Measurements from ENCODE around the gene SOX3. TPM values are rescaled to one million over a fixed set of nuclear protein-coding genes. Genes with fewer than 3 reads are reported as not detected.

The SOX3 gene
- total and polyA plus RNA-seq, 12 donors = not detected

DNA sequence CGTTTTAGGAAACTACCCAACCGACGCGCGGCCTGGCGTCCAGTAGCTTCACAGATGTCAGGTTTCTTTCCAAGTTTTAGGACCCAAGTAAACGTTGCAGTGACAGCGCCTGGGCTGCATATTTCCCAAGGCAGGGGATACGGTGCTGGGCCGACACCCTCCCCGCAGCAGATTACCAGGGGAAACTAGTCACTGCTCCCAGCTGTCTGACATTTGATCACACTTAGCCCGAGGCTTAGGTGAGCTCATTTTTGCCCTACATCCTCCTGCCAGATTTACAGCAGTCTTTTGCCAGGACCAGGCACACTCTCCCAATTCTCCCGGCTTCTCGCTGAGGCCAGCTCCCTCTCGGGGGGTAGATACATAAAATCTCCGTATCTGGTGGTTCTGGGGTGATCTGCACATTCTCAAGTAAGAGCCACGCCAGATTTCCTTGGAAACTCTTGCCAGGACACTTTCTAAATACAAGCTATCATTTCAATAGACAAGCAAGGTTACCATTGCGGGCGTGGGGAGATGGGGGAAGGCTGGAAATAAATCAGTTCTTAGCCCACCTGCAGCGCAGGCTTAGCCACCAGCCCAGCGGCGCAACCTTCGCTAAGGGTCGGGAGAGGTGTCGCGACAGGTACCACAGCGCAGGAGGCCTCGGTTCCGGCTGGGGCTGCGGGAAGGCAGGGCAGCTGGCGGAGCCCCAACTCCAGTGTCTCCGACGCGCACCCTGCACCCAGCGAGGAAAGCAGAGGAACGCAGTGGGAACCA lies 2.5 kb upstream of the SOX3 start:
- Histone ChIP-seq H3K27ac (no peak overlapping the region), H3K27me3 (peaks cover 11 to 100% (median 88%) of the 10 kb centered on the region in 7 donors), H3K4me3 (no peak overlapping the region), H3K36me3 (no peaks in the 10 kb centered on the region), H3K4me1 (peaks cover 0 to 28% (median 0%) of the 10 kb centered on the region in 9 donors), H3K9me3 (peaks cover 0 to 14% (median 0%) of the 10 kb centered on the region in 11 donors)
- ATAC-seq (no peak), DNase-seq (no peak)
- TF ChIP-seq, protein P1, sequence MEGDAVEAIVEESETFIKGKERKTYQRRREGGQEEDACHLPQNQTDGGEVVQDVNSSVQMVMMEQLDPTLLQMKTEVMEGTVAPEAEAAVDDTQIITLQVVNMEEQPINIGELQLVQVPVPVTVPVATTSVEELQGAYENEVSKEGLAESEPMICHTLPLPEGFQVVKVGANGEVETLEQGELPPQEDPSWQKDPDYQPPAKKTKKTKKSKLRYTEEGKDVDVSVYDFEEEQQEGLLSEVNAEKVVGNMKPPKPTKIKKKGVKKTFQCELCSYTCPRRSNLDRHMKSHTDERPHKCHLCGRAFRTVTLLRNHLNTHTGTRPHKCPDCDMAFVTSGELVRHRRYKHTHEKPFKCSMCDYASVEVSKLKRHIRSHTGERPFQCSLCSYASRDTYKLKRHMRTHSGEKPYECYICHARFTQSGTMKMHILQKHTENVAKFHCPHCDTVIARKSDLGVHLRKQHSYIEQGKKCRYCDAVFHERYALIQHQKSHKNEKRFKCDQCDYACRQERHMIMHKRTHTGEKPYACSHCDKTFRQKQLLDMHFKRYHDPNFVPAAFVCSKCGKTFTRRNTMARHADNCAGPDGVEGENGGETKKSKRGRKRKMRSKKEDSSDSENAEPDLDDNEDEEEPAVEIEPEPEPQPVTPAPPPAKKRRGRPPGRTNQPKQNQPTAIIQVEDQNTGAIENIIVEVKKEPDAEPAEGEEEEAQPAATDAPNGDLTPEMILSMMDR (IDR thresholded peaks at IDR 0.05) = no peak
- intact Hi-C loops (cut with DNase I) = loop anchor here in 1 of 10 donors (10.0 kb wide), 1 partner anchor 453 kb away; no protein-coding TSS in a partner anchor
- WGBS, 2 donors = 3% methylated on average over 33 to 36 of the region's 36 CpGs

DNA sequence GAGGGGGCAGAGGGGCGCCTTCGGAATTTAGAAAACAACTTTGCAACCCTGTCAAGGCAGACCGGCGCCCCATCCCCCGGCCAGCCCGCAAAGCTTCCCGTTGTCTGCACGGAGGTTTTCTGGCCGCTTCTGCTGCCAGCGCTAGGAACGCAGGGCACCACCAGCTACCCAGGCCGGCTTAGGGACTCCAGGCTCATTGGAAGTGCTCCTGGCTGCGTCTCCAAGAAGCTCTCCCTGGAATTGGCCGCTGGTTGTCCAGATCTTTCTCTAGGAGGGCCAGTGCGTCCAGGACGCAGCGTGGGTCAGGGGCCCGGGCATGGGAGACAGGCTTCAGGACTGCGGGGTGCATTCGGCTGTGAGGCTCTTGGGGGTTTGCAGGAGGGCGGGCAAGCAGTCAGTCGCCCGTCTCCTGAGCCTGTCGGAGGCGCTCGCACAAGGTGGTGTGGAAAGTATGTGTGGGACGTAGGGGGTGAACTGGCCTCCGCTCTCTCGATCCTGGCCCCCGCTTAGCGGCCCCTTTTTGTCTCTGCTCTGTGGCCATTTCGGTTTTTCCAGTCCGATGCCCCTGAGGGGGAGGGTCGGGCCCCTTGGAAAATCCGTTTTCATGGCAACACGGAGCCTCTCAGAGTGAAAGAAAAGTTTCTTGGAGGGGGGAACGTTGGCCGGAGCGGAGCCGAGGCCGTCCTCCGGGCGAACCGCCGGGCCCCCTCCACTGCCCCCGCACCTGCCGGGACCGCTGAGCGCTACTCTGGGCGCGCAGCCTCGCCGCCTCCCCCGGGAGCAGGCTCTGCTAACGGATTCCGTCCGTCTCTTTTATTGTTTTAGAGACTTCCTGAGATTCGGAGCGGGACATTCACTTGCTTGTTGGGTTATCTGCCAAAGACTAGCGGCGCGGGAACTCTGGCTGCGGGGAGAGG lies 810 bp upstream of the SOX3 start:
- Histone ChIP-seq H3K9me3 (peaks cover 0 to 14% (median 0%) of the 10 kb centered on the region in 11 donors), H3K4me3 (no peak overlapping the region), H3K4me1 (peaks cover 0 to 28% (median 0%) of the 10 kb centered on the region in 9 donors), H3K27me3 (peaks cover 11 to 100% (median 88%) of the 10 kb centered on the region in 7 donors), H3K27ac (no peak overlapping the region), H3K36me3 (no peaks in the 10 kb centered on the region)
- intact Hi-C loops (cut with DNase I) = loop anchor here in 1 of 10 donors (10.0 kb wide), 1 partner anchor 451 kb away; no protein-coding TSS in a partner anchor
- 1% methylated on average over 50 to 62 of the region's 63 CpGs for WGBS, 2 donors
- no peak for ATAC-seq
- DNase-seq = no peak
- TF ChIP-seq, protein P1 (IDR thresholded peaks at IDR 0.05) = no peak

DNA sequence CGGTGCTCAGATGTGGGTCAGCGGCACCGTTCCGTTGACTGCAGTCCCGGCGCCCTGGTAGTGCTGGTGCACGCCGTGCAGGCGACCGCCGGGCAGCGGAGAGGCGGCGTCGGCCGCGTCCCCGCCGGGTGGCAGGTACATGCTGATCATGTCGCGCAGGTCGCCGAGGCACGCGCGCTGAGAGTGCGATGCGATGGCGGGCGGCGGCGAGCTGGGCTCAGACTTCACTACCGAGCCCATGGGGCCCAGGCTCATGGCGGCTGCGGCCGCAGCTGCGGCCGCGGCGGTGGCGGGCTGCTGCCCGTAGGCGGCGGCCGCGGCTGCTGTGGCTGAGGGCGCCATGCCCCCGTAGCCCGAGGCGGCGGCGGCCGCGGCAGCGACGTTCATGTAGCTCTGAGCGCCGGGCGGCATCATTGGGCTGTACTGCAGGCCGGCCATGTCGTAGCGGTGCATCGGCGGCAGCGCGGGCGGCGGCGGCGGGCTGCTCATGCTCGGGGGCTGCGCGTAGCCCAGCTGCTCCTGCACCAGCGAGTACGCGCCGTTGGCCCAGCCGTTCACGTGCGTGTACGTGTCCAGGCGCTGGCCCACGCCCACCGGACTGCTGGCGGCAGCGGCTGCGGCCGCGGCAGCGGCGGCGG lies 1.0 kb downstream of the SOX3 start:
- intact Hi-C loops (cut with DNase I) = loop anchor here in 1 of 10 donors (10.0 kb wide), 1 partner anchor 449 kb away; no protein-coding TSS in a partner anchor
- Histone ChIP-seq H3K4me1 (peaks cover 0 to 28% (median 0%) of the 10 kb centered on the region in 9 donors), H3K27ac (no peak overlapping the region), H3K9me3 (peaks cover 0 to 13% (median 0%) of the 10 kb centered on the region in 11 donors), H3K4me3 (peak overlapping the region in 9 of 10 donors; percentile 7 to 36 (median 25)), H3K36me3 (no peaks in the 10 kb centered on the region), H3K27me3 (peaks cover 11 to 100% (median 83%) of the 10 kb centered on the region in 7 donors)
- peak in 3 of 8 donors; percentile 46 to 75 (median 66) for ATAC-seq
- DNase-seq = peak in 1 of 2 donors; percentile 18
- TF ChIP-seq, protein P1 (IDR thresholded peaks at IDR 0.05) = peak in 1 of 9 donors; percentile 13
- 0 to 1% methylated on average over 33 to 77 of the region's 92 CpGs for WGBS, 2 donors

Measured in heart right ventricle (tissue), 16 donors.